DOHH2 (cell line): ENCODE data around the gene GPR61.

ENCODE experiments used
- H3F3A ChIP-seq: fragments of 200-600 bp; sonication (generic), shearing (Covaris generic); 2 replicates; pipeline ENCODE4 v1.6.0; 2016; ENCODE audit warnings: antibody characterized with exemption, mild to moderate bottlenecking; ENCODE audit not compliant: control insufficient read depth, insufficient read depth
- H3K27ac ChIP-seq: fragments of 200-600 bp; sonication (generic); 2 replicates; pipeline ENCODE4 v1.5.1; 2014; ENCODE audit warnings: low read depth, mild to moderate bottlenecking, low read length, moderate library complexity
- H3K27me3 ChIP-seq: fragments of 200-600 bp; sonication (generic); 2 replicates; pipeline ENCODE4 v1.6.1; 2014; ENCODE audit warnings: mild to moderate bottlenecking, low read length, mixed read lengths; ENCODE audit not compliant: control insufficient read depth
- H3K36me3 ChIP-seq: fragments of 200-600 bp; sonication (generic); 2 replicates; pipeline ENCODE4 v1.6.1; 2014; ENCODE audit warnings: mild to moderate bottlenecking, low read length, moderate library complexity, mixed read lengths; ENCODE audit not compliant: control insufficient read depth
- H3K4me1 ChIP-seq: fragments of 200-600 bp; sonication (generic); 2 replicates; pipeline ENCODE4 v1.6.1; 2014; ENCODE audit warnings: mild to moderate bottlenecking, low read length, mixed read lengths; ENCODE audit not compliant: control insufficient read depth
- H3K4me2 ChIP-seq: fragments of 200-600 bp; sonication (generic); 2 replicates; pipeline ENCODE4 v1.6.0; 2014; ENCODE audit warnings: mild to moderate bottlenecking, low read length, moderate library complexity
- H3K4me3 ChIP-seq: fragments of 200-600 bp; sonication (generic); 2 replicates; pipeline ENCODE4 v1.5.1; 2014; ENCODE audit warnings: mild to moderate bottlenecking, low read length, mixed read lengths
- H3K79me2 ChIP-seq: fragments of 200-600 bp; sonication (generic); 2 replicates; pipeline ENCODE4 v1.6.1; 2014; ENCODE audit warnings: mild to moderate bottlenecking, low read length, mixed read lengths; ENCODE audit not compliant: control insufficient read depth
- H3K9me2 ChIP-seq: fragments of 200-600 bp; sonication (generic); replicated peaks from 2 replicates; pipeline ENCODE4 v1.6.1; 2014; ENCODE audit warnings: mild to moderate bottlenecking, low read length, mixed read lengths; ENCODE audit not compliant: control insufficient read depth
- H3K9me3 ChIP-seq: fragments of 200-600 bp; sonication (generic); 2 replicates; pipeline ENCODE4 v1.6.1; 2014; ENCODE audit warnings: antibody characterized with exemption, low read length, mixed read lengths; ENCODE audit not compliant: control insufficient read depth, insufficient read depth
- H4K20me1 ChIP-seq: fragments of 200-600 bp; sonication (generic); 2 replicates; pipeline ENCODE4 v1.6.0; 2014; ENCODE audit warnings: low read depth, mild to moderate bottlenecking, antibody characterized with exemption, low read length, moderate library complexity; ENCODE audit not compliant: control insufficient read depth, insufficient read depth
- EZH2phosphoT487 ChIP-seq: fragments of 200-600 bp; sonication (generic); IDR thresholded peaks from 2 replicates; pipeline ENCODE4 v1.6.1; 2017; ENCODE audit warnings: borderline replicate concordance, mild to moderate bottlenecking, antibody characterized with exemption, low read length, moderate library complexity, mixed read lengths
- TF ChIP-seq, protein P1 (sequence below): fragments of 200-600 bp; sonication (generic); IDR thresholded peaks from one replicate; pipeline ENCODE4 v1.5.1; 2014; ENCODE audit warnings: antibody characterized with exemption, mild to moderate bottlenecking, low read depth, low read length; ENCODE audit not compliant: poor library complexity, severe bottlenecking

The GPR61 gene

DNA sequence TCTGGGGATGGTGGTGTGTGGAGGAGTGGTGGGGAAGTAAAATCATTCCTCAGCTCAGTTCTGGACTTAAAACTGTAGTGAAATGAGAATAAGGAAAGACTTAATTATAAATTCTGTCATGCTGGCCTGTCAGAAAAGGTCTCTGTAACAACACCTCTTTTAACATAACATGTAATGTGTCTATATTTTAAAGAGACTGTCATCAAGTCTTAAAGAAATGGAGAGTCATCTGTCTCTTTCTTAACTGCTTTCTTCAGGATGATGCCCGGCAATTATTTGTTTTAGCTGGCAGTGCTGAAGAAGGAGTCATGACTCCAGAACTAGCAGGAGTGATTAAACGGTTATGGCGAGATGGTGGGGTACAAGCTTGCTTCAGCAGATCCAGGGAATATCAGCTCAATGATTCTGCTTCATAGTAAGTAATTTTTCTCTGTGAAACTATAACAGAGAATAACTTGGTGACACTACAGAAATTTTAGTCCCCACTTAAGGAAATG, 39.3 kb downstream of the GPR61 start:
- H3K4me1 ChIP-seq = no peaks in the 10 kb centered on the region
- H3K27me3 ChIP-seq = no peaks in the 10 kb centered on the region
- TF ChIP-seq, protein P1, sequence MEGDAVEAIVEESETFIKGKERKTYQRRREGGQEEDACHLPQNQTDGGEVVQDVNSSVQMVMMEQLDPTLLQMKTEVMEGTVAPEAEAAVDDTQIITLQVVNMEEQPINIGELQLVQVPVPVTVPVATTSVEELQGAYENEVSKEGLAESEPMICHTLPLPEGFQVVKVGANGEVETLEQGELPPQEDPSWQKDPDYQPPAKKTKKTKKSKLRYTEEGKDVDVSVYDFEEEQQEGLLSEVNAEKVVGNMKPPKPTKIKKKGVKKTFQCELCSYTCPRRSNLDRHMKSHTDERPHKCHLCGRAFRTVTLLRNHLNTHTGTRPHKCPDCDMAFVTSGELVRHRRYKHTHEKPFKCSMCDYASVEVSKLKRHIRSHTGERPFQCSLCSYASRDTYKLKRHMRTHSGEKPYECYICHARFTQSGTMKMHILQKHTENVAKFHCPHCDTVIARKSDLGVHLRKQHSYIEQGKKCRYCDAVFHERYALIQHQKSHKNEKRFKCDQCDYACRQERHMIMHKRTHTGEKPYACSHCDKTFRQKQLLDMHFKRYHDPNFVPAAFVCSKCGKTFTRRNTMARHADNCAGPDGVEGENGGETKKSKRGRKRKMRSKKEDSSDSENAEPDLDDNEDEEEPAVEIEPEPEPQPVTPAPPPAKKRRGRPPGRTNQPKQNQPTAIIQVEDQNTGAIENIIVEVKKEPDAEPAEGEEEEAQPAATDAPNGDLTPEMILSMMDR = no peak
- H3K27ac ChIP-seq = no peak overlapping the region
- H3K9me3 ChIP-seq = no peaks in the 10 kb centered on the region
- no peaks in the 10 kb centered on the region for H3K79me2 ChIP-seq
- H3K4me3 ChIP-seq = no peak overlapping the region
- H3K36me3 ChIP-seq = peaks cover 36% of the 10 kb centered on the region
- H3F3A ChIP-seq = no peaks in the 10 kb centered on the region
- H3K4me2 ChIP-seq = no peak overlapping the region
- no peaks in the 10 kb centered on the region for H4K20me1 ChIP-seq
- H3K9me2 ChIP-seq = no peaks in the 10 kb centered on the region

DNA sequence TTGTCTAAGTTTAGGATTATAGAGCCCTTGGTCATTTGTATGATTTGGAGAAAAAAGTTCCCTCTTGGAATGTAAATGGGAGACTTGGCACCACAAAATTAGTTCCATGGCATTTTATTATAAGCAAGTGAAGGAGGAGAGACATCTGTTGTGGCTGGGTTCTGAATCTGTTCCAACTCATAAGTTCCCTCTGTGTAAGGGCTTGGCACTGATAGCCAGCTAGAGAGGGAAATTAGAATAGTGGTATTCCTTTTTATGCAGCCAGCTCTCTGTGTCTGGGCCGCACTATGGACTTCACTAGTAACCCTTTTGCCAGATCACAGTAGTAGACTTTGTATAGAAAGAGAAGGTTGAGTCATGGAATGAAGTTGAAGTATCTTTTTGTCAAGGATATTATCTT, 39.8 kb downstream of the GPR61 start:
- TF ChIP-seq, protein P1 = no peak
- TF ChIP-seq EZH2phosphoT487 = no peak
- H3K4me1 ChIP-seq = no peaks in the 10 kb centered on the region
- H4K20me1 ChIP-seq = no peaks in the 10 kb centered on the region
- peaks cover 35% of the 10 kb centered on the region for H3K36me3 ChIP-seq
- no peaks in the 10 kb centered on the region for H3K9me2 ChIP-seq
- no peaks in the 10 kb centered on the region for H3F3A ChIP-seq
- no peak overlapping the region for H3K27ac ChIP-seq
- H3K4me2 ChIP-seq = no peak overlapping the region
- H3K4me3 ChIP-seq = no peak overlapping the region
- no peaks in the 10 kb centered on the region for H3K27me3 ChIP-seq
- no peaks in the 10 kb centered on the region for H3K79me2 ChIP-seq
- no peaks in the 10 kb centered on the region for H3K9me3 ChIP-seq

DNA sequence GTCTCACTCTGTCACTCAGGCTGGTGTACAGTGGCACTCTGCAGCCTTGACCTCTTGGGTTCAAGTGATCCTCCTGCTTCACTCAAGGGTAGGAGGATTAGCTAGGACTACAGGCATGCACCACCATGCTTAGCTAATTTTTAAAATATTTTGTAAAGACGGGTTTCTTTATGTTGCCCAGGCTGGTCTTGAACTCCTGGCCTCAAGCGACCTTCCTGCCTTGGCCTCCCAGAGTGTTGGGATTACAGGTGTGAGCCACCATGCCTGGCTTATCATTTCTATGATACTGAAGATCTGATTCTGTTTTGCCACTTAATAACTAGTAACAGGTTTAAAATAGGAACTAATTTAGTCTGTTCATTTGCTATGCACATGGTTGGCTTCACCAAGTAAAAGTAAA, 42.3 kb downstream of the GPR61 start:
- no peaks in the 10 kb centered on the region for H3K79me2 ChIP-seq
- no peak overlapping the region for H3K27ac ChIP-seq
- H3K4me2 ChIP-seq = no peak overlapping the region
- TF ChIP-seq, protein P1 = no peak
- no peak for TF ChIP-seq EZH2phosphoT487
- H3K9me3 ChIP-seq = no peaks in the 10 kb centered on the region
- no peaks in the 10 kb centered on the region for H3K4me1 ChIP-seq
- H3K27me3 ChIP-seq = no peaks in the 10 kb centered on the region
- H3K36me3 ChIP-seq = peaks cover 53% of the 10 kb centered on the region
- no peak overlapping the region for H3K4me3 ChIP-seq
- no peaks in the 10 kb centered on the region for H3K9me2 ChIP-seq
- H4K20me1 ChIP-seq = no peaks in the 10 kb centered on the region
- H3F3A ChIP-seq = no peaks in the 10 kb centered on the region

DNA sequence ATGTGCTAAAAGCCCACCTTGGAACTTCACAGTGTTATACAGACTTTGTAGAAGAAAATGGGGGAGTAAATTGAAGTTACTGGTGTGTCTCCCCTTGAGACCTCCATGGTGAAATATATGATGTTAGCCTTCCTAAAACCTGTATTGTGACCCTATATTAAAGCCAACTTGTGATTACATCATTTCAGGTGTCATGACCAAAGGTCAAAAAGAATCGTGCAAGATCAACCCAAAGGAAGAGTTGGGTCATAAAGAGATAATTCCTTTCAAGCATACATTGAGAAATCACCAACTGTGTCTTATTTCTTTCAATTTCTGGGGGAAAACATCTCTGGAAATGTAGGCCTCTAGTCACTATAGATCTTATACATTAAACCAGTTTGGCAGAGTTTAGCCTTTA, 45.1 kb downstream of the GPR61 start:
- no peaks in the 10 kb centered on the region for H3K9me3 ChIP-seq
- H3K36me3 ChIP-seq = peaks cover 59% of the 10 kb centered on the region
- no peaks in the 10 kb centered on the region for H4K20me1 ChIP-seq
- H3F3A ChIP-seq = no peaks in the 10 kb centered on the region
- no peaks in the 10 kb centered on the region for H3K79me2 ChIP-seq
- no peak overlapping the region for H3K4me2 ChIP-seq
- no peaks in the 10 kb centered on the region for H3K27me3 ChIP-seq
- no peak overlapping the region for H3K4me3 ChIP-seq
- H3K27ac ChIP-seq = no peak overlapping the region
- TF ChIP-seq EZH2phosphoT487 = no peak
- TF ChIP-seq, protein P1 = no peak
- no peaks in the 10 kb centered on the region for H3K4me1 ChIP-seq
- no peaks in the 10 kb centered on the region for H3K9me2 ChIP-seq
